Peyer's patch (tissue), 4 donors: ENCODE results near the gene TXNDC16. TPM values are rescaled to one million over a fixed set of nuclear protein-coding genes. Genes with fewer than 3 reads are reported as not detected.
A peak's percentile ranks its signal among the peaks of the same experiment; 100 is the strongest.

Source experiments
- DNase-seq, 3 donors: peaks; one replicate each; pipeline ENCODE4 v3.0.0-alpha.2; 2017 to 2019
- H3K27ac ChIP-seq, 4 donors: fragments of 200-600 bp; sonication (generic); one replicate each; pipeline ENCODE4 v1.5.1; 2016 to 2019
- H3K27me3 ChIP-seq, 2 donors: fragments of 200-600 bp; sonication (generic); one replicate each; pipeline ENCODE4 v1.5.1; 2019
- H3K36me3 ChIP-seq, 3 donors: fragments of 200-600 bp; sonication (generic); one replicate each; pipeline ENCODE4 v1.5.1; 2016 to 2019
- H3K4me1 ChIP-seq, 4 donors: fragments of 200-600 bp; sonication (generic); one replicate each; pipeline ENCODE4 v1.5.1; 2016 to 2019
- H3K4me3 ChIP-seq, 4 donors: fragments of 200-600 bp; sonication (generic); 1 replicate in 3 of 4; 2 replicates in 1 of 4; pipeline ENCODE4 v1.5.1; 2016 to 2019; ENCODE audit warnings: mild to moderate bottlenecking in 1 of 4
- H3K9me3 ChIP-seq, 4 donors: fragments of 200-600 bp; sonication (generic); one replicate each; pipeline ENCODE4 v1.5.1; 2016 to 2019; ENCODE audit warnings: mild to moderate bottlenecking in 1 of 4
- CTCF ChIP-seq, 6 experiments: fragments of 450-650 bp in 4 of 6; fragments of 200-600 bp in 2 of 6; sonication (generic) in 1 of 6; IDR thresholded peaks; one replicate each; pipeline ENCODE4 v1.5.1; 2017 to 2019; ENCODE audit warnings: antibody characterized with exemption in 6 of 6, mild to moderate bottlenecking in 3 of 6, moderate library complexity in 1 of 6
- POLR2A ChIP-seq, 2 donors: fragments of 450-650 bp; IDR thresholded peaks; one replicate each; pipeline ENCODE4 v1.5.1; 2017; ENCODE audit warnings: antibody characterized with exemption in 2 of 2, mild to moderate bottlenecking in 2 of 2, moderate library complexity in 2 of 2
- total RNA-seq, 4 donors: library from RNA; depleted of rRNA; stranded (reverse); fragments of >200 nt; gene quantifications; one replicate each; pipeline ENCODE4 v1.1.0, GENCODE V29; 2016

TXNDC16 gene
- total RNA-seq, 4 donors from 2014 or later: 3.3 to 5.6 (median 4.6) TPM

- Histone ChIP-seq H3K4me1 (no peaks in the 10 kb centered on the region), H3K4me3 (no peak overlapping the region), H3K36me3 (no peaks in the 10 kb centered on the region), H3K27ac (no peak overlapping the region), H3K9me3 (no peaks in the 10 kb centered on the region), H3K27me3 (no peaks in the 10 kb centered on the region)
- TF ChIP-seq POLR2A (IDR thresholded peaks at IDR 0.05) (no peak), CTCF (IDR thresholded peaks at IDR 0.05) (no peak)
- DNase-seq: no peak
These were observed 139.9 kb downstream of the TXNDC16 start for GRCh38 chr14:52412426-52412825.

GRCh38 chr14:52405314-52405713 is 147.0 kb downstream of the TXNDC16 start:
- H3K4me3 ChIP-seq: no peak overlapping the region
- no peaks in the 10 kb centered on the region for H3K9me3 ChIP-seq
- peaks cover 0 to 2% (median 0%) of the 10 kb centered on the region in 4 donors for H3K4me1 ChIP-seq
- H3K27ac ChIP-seq: no peak overlapping the region
- H3K27me3 ChIP-seq: no peaks in the 10 kb centered on the region
- TF ChIP-seq CTCF (IDR thresholded peaks at IDR 0.05) (no peak), POLR2A (IDR thresholded peaks at IDR 0.05) (no peak)
- no peaks in the 10 kb centered on the region for H3K36me3 ChIP-seq
- DNase-seq: no peak

GRCh38 chr14:52402812-52403526 is 149.3 kb downstream of the TXNDC16 start:
- Histone ChIP-seq H3K4me1 (peaks cover 0 to 8% (median 0%) of the 10 kb centered on the region in 4 donors), H3K27ac (no peak overlapping the region), H3K36me3 (no peaks in the 10 kb centered on the region), H3K4me3 (no peak overlapping the region), H3K27me3 (no peaks in the 10 kb centered on the region), H3K9me3 (no peaks in the 10 kb centered on the region)
- DNase-seq: no peak
- TF ChIP-seq CTCF (IDR thresholded peaks at IDR 0.05) (no peak), POLR2A (IDR thresholded peaks at IDR 0.05) (no peak)

- peak in 1 of 6 experiments; percentile 3 for TF ChIP-seq CTCF (IDR thresholded peaks at IDR 0.05)
- TF ChIP-seq POLR2A (IDR thresholded peaks at IDR 0.05): no peak
- Histone ChIP-seq H3K36me3 (no peaks in the 10 kb centered on the region), H3K9me3 (no peaks in the 10 kb centered on the region), H3K4me1 (peaks cover 0 to 8% (median 0%) of the 10 kb centered on the region in 4 donors), H3K27ac (no peak overlapping the region), H3K27me3 (no peaks in the 10 kb centered on the region), H3K4me3 (no peak overlapping the region)
- DNase-seq: no peak
These were observed 151.5 kb downstream of the TXNDC16 start for GRCh38 chr14:52400846-52401245.

GRCh38 chr14:52399921-52400595 is 152.2 kb downstream of the TXNDC16 start:
- H3K4me1 ChIP-seq: peaks cover 0 to 8% (median 0%) of the 10 kb centered on the region in 4 donors
- TF ChIP-seq CTCF (IDR thresholded peaks at IDR 0.05): peak in 1 of 6 experiments; percentile 3
- TF ChIP-seq POLR2A (IDR thresholded peaks at IDR 0.05): no peak
- no peaks in the 10 kb centered on the region for H3K27me3 ChIP-seq
- no peaks in the 10 kb centered on the region for H3K36me3 ChIP-seq
- no peak for DNase-seq
- H3K27ac ChIP-seq: no peak overlapping the region
- no peaks in the 10 kb centered on the region for H3K9me3 ChIP-seq
- no peak overlapping the region for H3K4me3 ChIP-seq
